ENCODE data around the gene ASXL1.

DNA sequence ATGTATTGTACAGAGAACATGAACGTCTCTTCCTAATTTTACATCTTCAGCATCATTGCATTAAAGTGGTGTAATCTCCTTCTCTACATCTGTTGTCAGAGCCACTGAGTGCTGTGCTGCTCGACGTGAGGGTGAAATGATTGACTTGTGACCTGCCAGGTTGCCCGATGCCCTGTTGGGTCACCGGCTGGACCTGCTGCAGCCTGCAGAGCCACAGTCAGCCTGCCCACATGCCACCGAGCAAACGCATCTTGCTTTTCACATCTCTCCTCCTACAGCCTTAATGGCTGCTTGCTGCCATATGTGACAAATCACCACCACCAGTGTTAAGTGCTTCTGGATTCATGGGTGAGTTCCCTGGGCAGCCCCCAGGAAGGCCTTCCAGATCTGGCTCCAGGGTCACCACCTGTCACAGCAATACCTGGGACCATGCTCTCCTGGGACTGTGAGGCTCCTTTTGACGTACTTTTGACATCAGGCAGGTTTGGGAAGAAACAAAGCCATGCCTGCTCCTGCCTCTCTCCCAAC, 80.3 kb downstream of the ASXL1 start:
- TF ChIP-seq POLR2AphosphoS5 (IDR thresholded peaks at IDR 0.05) (no peak), EP300 (IDR thresholded peaks at IDR 0.05) (no peak), POLR2A (IDR thresholded peaks at IDR 0.05) (no peak)
- TF ChIP-seq, protein P1, sequence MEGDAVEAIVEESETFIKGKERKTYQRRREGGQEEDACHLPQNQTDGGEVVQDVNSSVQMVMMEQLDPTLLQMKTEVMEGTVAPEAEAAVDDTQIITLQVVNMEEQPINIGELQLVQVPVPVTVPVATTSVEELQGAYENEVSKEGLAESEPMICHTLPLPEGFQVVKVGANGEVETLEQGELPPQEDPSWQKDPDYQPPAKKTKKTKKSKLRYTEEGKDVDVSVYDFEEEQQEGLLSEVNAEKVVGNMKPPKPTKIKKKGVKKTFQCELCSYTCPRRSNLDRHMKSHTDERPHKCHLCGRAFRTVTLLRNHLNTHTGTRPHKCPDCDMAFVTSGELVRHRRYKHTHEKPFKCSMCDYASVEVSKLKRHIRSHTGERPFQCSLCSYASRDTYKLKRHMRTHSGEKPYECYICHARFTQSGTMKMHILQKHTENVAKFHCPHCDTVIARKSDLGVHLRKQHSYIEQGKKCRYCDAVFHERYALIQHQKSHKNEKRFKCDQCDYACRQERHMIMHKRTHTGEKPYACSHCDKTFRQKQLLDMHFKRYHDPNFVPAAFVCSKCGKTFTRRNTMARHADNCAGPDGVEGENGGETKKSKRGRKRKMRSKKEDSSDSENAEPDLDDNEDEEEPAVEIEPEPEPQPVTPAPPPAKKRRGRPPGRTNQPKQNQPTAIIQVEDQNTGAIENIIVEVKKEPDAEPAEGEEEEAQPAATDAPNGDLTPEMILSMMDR (IDR thresholded peaks at IDR 0.05): no peak

Data from stomach (tissue), 4 donors.